Fibroblast of mammary gland (primary cell): ENCODE measurements around the gene PTPN21.

ENCODE experiments used
- DNase-seq: peaks from one replicate; pipeline ENCODE4 v3.0.0-alpha.2; 2010; ENCODE audit warnings: low read depth
- H3K4me3 ChIP-seq: 2 replicates; pipeline ENCODE4 v1.5.1; 2011; ENCODE audit warnings: low read depth, mild to moderate bottlenecking, low read length, moderate library complexity; ENCODE audit not compliant: control insufficient read depth
- CTCF ChIP-seq: conservative IDR thresholded peaks from 2 replicates; pipeline ENCODE4 v1.5.1; 2011; ENCODE audit warnings: low read depth, low read length, inconsistent platforms; ENCODE audit not compliant: control insufficient read depth, insufficient read depth

PTPN21 gene

DNA sequence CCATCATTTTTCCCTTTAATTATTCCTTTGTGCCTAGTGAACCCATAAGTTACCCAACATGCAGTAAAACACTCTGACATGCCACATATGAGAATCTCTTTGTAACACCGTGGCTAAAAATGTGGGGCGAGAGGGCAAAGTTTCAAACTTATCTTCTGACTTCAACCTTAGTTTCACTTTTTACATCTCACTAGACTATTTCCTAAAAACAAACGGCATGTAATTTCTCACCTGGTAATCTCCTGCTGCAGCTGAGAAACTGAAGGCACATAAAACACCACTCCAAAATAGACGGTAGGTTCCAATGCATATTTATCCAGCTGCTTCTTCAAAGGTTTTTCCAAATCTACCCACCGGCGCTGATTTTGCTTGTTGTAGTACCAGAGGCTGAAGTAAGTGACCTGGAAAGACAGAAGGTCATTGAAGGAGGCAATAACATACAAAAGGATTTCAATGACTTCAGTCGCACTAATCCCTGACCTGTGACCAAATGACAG is 37.9 kb downstream of the PTPN21 start:
- TF ChIP-seq CTCF: no peak
- no peak overlapping the region for H3K4me3 ChIP-seq
- DNase-seq: no peak

- no peak overlapping the region for H3K4me3 ChIP-seq
- no peak for DNase-seq
Measured at GRCh38 chr14:88515499-88516221, 39.1 kb downstream of the PTPN21 start.

DNA sequence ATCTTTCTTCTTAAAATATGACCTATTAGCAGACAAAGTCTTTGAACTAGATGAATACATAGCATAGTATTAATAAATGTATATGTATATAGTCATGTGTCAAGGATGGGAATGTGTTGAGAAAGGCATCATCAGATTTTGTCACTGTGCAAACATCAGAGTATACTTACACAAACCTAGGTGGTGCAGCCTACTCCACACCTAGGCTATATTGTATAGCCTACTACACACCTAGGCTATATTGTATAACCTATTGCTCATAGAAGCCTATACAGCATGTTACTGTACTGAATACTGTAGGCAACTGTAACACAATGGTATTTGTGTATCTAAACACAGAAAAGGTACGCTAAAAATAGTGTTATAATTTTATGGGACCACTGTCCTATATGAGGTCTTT is 47.6 kb downstream of the PTPN21 start:
- no peak for TF ChIP-seq CTCF
- no peak for DNase-seq
- H3K4me3 ChIP-seq: no peak overlapping the region

More at GRCh38 chr14:88515499-88516221, 39.1 kb downstream of the PTPN21 start:
- TF ChIP-seq CTCF: no peak

DNA sequence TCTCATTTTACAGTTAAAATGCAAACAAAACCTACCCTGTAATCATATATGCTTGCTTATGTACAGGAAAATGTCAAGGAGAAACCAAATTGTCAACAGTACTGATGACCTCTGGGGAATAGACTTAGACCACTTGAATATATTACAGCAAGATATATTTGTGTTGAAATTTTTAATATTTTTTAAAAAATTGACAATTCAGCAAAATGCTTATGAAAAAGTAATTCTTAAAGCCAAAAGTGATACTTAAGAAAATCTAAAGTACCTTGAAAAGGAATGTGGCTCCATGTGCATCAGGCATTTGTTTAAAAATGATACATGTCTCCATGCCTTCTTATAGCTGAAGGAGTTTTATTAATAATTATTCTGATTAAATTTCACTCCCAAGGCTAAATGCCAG is 49.2 kb downstream of the PTPN21 start:
- no peak for TF ChIP-seq CTCF
- no peak overlapping the region for H3K4me3 ChIP-seq
- no peak for DNase-seq

DNA sequence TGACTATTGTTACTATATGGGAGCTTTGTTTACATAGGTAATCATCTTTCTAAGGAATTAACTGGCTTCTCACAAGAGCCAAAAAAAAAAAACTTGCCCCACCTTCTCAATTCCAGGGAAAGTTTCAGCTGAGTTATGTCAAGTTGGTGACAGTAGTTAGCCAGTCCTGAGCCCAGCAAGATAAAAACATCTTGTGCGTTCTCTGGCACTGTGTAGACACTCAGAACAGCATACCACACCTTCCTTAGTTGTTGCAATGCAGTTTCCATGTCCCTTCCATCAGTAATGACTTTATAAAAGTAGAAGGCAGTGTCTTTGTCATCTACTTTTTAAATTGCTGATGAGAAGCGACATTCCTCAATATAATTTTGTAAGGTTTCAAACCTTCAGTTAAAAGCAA is 50.2 kb downstream of the PTPN21 start:
- no peak for DNase-seq
- no peak for TF ChIP-seq CTCF
- no peak overlapping the region for H3K4me3 ChIP-seq

DNA sequence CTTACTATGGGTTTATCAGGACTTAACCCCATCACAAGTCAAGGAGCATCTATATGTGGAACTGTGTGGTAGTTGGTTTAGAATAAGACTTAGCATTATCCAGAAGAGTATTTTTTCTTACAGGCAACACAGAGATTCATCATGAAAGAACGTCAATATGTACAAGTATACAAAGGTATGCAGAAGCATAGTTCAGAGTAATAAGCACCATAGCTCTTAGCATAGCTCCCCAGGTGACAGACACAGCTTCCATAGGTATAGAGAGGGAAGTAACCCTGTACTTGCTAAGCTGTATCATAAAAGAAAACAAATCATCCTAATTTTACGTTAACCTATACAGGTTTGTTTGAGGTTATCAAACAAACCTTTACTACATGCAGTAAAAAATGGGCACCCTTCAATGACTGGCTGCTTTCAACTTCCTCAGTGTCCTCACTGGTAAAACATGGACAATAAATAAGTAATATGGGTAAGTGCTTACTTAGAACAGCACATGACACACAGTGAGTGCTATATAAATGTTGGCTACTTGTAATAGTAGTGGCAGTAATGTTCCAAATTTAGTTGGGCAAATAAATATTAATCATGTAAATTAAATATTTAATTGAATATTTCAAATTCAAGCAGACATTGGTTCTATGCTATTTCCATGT is 50.9 kb downstream of the PTPN21 start:
- DNase-seq: no peak
- no peak for TF ChIP-seq CTCF
- H3K4me3 ChIP-seq: no peak overlapping the region

DNA sequence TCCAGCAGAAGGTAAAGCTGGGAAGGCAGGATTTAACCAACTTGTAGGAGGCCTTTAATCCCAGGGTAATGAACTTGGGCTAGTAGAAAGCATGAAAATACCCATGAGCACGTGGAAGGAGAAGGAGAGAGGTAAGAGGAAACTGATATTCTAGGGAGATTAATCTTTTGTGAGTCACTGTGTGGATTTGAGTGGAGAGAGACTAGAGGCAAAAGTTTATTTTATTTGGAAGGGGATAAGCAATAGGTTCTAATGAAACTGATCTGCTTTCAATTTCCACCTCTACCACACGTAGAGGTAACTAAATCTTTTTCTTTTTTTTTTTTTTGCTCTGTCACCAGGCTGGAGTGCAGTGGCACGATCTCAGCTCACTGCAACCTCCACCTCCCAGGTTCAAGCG is 52.1 kb downstream of the PTPN21 start:
- no peak for TF ChIP-seq CTCF
- H3K4me3 ChIP-seq: no peak overlapping the region
- no peak for DNase-seq
